Ectodermal cell (in vitro differentiated cells): ENCODE results near the gene SERPINB12.

ENCODE experiments used
- H3K27ac ChIP-seq: 2 replicates; pipeline ENCODE4 v1.7.0; 2013; ENCODE audit warnings: mild to moderate bottlenecking, low read depth, low read length; ENCODE audit not compliant: insufficient read depth, poor library complexity, severe bottlenecking
- H3K27me3 ChIP-seq: 2 replicates; pipeline ENCODE4 v1.7.0; 2013; ENCODE audit warnings: mild to moderate bottlenecking, low read length; ENCODE audit not compliant: insufficient read depth, control insufficient read depth, poor library complexity, severe bottlenecking
- H3K36me3 ChIP-seq: one replicate; pipeline ENCODE4 v1.7.0; 2013; ENCODE audit warnings: low read length; ENCODE audit not compliant: control insufficient read depth, insufficient read depth
- H3K4me1 ChIP-seq: one replicate; pipeline ENCODE4 v1.7.0; 2013; ENCODE audit warnings: low read length; ENCODE audit not compliant: control insufficient read depth, insufficient read depth
- H3K4me3 ChIP-seq: 2 replicates; pipeline ENCODE4 v1.7.0; 2013; ENCODE audit warnings: low read depth, low read length, control low read depth; ENCODE audit not compliant: insufficient read depth
- H3K9me3 ChIP-seq: 2 replicates; pipeline ENCODE4 v1.7.0; 2013; ENCODE audit warnings: mild to moderate bottlenecking, low read length, moderate library complexity; ENCODE audit not compliant: control insufficient read depth
- WGBS, 2 experiments: methylation state at CpG; one replicate each; pipeline ENCODE4 v1.1.7; 2013; ENCODE audit warnings: missing lambda C conversion rate in 2 of 2; 5-methylcytosine and 5-hydroxymethylcytosine counted together

SERPINB12 gene

GRCh38 chr18:63617915-63618234 is 75.7 kb downstream of the SERPINB12 start:
- 100% methylated on average over 1 of the region's 2 CpGs for WGBS, 2 experiments
- no peaks in the 10 kb centered on the region for H3K36me3 ChIP-seq
- H3K4me1 ChIP-seq = no peaks in the 10 kb centered on the region
- no peaks in the 10 kb centered on the region for H3K9me3 ChIP-seq
- no peaks in the 10 kb centered on the region for H3K27me3 ChIP-seq
- H3K27ac ChIP-seq = no peak overlapping the region
- no peak overlapping the region for H3K4me3 ChIP-seq
